Measurements from ENCODE around the gene AHCYL1.

DNA sequence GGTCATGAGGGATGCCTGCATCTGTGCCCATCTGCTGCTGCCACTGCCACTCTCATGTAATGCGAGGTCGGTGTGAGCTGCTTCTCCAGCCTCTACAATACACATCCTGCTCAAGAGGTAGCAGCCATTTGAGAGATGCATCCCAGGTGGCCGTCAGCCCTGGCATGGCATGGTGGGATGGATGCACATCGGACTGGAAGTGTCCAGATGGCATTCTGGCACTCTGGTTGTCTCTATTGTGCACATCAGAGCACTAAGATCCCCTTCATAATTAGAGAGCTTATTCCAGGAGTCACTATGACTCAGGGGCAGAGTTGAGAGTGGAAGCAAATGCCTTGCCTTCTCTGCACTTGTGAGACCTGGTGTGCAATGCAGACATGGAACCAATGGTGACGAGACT is 53.7 kb downstream of the AHCYL1 start:
- TF ChIP-seq EZH2phosphoT487 (IDR thresholded peaks at IDR 0.05; ENCODE audit: insufficient read depth, low read depth) (no peak), EZH2 (IDR thresholded peaks at IDR 0.05; ENCODE audit: insufficient read depth, poor library complexity, severe bottlenecking) (no peak)
